HG02759 (cell line): ENCODE data around the gene ARHGEF4.

ENCODE experiments used
- ATAC-seq: cut with Tn5 transposase; IDR thresholded peaks from one replicate; pipeline ENCODE4 v1.9.1; 2021; ENCODE audit warnings: mild to moderate bottlenecking, moderate library complexity; ENCODE audit not compliant: unreplicated experiment

The ARHGEF4 gene

GRCh38 chr2:130849896-130850787 lies 13.4 kb downstream of the ARHGEF4 start:
- ATAC-seq = no peak

DNA sequence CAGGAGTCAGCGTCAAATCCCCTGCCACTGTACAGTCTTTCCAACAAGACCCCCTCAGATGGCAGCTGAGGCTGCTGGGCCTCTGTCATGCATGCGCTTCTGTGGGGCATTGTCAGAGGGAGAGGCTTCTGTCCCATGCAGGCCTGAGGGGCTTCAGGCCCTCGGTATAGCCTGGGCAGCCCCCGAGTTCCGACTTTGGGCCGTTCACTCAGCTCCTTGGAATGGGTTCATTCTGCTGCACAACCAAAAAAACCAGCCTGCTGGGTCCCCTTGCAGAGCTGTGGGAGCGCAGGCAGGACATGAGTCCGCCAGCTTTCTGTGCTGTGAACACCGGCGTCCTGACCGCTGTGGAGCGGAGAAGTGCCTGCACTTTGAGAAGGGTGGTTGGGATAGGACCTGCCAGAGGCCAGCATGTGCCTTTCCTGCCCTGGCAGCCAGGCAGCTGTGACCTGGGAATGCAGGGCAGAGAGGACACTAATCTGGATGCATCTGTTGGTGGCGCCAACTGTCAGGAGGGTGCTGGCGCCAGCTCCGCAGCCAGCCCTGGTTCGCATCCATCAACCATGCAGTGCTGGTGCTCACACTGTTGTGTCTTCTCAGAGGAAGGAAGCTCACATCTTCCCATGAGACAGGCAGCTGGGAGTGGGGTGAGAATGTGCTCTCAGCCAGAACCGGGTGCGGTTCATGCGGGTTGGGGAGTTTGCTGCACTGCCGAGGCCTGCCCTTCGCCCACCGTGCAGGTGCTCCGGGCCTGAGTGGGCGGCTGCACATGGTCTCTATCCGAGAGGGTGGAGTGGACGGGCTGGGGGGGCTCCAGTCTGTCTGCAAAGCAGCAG lies 14.3 kb downstream of the ARHGEF4 start:
- ATAC-seq = no peak

DNA sequence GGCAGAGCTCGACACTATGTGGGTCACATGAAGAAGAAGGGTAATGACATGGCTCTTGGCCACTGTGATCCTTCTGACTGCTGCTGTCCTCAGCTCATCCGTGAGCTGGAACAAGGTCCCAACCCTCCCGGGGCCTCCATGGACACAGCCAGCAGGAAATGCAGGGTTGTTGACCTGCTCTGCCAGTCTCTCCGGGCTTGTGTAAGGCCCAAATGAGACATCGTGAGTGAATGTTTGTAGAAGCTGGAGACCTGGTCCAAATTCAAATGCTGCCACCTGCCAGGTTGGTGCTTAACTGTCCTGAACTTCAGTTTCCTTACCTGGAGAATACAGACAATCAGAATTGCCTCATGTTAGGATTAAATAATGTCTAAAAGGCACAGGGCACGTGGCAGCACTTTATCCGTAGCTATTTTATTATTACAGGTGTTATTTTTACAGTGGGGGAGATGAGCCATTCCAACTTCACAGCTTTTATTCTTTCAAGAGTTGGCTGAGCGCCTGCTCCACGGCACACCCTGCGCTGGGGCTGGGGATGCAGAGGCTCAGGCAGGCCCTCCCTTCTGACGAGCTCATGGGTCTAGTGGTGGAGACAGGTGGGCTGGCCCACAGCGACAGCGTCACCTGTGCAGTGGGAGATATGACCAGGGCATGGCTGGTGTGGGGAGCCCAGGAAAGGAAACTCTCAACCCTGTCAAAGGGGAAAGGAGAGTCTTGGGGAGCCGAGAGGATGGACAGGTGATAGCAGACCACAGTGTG lies 15.1 kb downstream of the ARHGEF4 start:
- ATAC-seq = no peak

- no peak for ATAC-seq
Measured at GRCh38 chr2:130852521-130853115, 15.9 kb downstream of the ARHGEF4 start.

DNA sequence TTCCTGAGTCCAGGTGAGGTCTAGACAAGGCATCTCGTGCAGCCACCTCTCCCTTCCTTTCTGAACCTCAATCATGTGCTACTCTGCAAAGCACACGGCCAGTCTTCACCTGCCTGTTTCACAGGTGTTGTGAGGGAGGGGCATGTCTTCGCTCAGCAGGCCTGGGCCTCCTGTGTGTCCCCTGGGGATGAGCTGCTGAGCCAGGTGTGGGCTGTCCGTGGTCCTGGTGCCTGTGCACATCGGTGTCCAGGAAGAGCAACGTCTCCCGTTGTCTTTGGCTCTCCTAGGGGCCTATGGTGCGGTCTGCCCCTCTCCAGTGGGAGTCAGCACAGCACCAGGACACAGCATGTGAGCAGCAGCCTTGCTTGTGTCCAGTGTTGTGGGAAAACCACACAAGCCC lies 16.7 kb downstream of the ARHGEF4 start:
- ATAC-seq = no peak

DNA sequence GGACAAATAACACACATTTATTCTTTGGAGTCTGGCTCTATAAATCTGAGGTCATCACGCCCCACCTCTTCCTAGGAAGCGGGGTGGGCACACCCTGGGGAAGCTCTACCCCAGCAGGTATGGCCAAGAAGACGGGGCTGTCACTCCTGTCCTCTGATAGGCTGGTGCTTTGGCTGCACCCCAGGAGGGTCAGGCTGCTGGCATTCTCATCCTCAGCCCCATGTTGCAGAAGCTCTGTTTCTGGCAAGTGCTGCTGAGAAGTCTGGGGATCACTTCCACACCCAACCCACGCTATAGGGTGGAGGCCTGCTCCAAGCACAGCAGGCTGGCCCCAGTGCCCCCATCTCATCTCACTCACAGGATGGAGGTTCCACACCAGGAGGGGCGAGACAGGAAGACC lies 17.6 kb downstream of the ARHGEF4 start:
- ATAC-seq = no peak

- ATAC-seq = no peak
Measured at GRCh38 chr2:130864830-130865800, 28.4 kb downstream of the ARHGEF4 start.

GRCh38 chr2:130869441-130870160 lies 32.9 kb downstream of the ARHGEF4 start:
- ATAC-seq = no peak

DNA sequence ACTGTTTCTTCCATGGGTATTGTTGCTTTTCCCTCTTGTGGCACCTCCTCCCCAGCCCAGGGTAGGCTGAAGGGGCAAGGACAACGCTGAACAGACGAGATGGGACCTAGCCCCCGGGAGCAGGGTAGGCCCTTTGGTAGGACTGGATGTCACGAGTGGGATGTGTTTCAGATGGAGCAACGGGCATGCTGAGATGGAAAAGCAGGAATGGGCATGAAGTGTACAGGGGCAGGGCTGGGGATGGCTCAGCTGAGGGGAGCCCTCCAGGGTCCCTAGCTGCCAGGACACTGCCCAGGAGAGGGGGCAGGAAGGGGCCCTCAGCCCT lies 33.4 kb downstream of the ARHGEF4 start:
- no peak for ATAC-seq

DNA sequence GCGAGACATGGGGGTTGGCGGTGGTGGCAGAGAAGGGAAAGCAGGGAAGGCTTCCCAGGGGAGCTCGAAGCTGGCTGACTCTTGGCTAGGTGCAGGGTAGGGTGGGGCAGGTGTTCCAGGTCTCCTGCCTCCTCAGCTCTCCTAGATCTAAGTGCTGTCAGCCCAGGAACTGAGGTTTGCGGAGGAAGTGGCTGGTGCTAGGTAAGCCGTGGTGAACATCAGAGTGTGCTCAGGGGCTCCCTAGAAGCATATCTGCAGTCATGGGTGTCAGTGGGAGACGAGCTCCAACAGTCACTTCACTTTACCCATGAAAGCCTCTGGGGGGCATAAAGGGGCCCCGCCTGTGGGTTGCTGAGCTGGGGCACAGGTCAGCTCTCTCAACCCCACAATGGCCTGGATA lies 34.1 kb downstream of the ARHGEF4 start:
- no peak for ATAC-seq

DNA sequence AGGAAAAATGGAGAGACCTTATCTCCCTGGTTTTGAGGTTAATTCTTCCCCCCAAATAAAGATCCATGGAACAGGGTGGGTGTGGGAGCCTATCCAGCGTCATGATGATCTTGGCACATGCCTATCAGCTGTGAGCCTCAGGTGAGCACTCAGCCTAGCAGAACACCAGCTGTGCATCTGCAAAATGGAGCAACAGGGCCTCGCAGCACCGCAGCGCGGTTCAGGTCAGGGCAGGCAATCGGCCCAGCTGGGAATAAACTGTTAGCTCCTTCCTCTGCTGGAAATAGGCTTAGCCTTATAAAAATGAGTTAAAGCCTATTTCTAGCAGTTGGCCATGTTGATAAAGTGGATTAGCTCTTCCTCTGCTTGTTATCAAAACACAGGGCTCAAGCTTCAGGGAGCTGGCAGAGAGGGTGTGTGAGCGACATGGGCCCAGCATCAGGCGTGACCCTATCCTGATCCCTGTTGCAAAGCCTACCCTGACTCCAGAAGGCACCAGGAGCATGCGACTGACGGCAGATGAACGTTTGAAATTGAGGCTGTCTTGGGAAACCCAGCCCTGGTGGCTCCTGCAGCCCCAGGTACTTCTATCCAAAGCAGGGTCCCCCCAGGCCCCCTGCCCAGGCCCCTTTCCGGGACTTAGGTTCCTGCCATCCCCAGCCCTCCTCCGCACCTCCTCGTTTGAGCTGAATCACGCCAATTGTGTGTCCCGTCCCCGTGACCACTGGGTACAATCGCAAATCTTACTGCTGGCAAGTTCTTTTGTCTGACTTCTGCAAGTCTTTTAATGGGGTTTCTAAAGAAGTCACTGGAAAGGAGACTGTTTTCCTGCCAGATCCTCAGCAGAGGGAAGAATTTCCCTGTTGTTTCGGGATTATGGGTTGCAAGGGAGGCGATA lies 35.4 kb downstream of the ARHGEF4 start:
- ATAC-seq = no peak

- ATAC-seq = no peak
Measured at GRCh38 chr2:130872741-130873125, 36.0 kb downstream of the ARHGEF4 start.

DNA sequence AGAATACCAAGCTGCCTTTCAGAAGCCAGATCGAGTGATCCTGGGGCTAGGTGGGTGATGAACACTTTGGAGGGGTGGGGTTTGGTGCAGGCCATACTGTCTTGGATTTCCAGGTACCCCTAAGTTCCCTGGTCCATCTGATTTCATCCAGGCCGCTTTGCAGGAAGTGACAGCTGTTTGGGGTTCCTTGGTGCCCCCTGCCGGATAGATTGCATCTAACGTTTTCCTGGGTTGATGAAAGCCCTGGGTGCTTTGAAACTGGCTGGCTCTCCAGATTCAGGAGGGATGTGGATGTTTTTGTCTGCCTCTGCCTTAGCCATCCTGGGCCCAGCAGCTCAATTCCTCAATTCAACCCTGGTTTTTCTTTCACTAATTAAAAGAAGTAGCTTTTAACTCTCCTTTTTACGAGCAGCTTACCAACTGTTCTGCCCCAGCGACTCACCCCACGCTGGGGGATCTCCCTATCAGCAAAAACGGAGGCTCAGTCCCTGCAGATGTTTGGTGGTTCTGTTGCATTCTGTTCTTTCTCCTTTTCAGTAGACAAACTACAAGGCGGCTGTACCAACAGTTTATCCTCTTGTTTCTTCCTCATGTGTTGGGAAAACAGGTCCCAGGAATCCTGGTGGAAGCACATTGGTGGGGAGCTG lies 37.1 kb downstream of the ARHGEF4 start:
- peak; percentile 89 for ATAC-seq

DNA sequence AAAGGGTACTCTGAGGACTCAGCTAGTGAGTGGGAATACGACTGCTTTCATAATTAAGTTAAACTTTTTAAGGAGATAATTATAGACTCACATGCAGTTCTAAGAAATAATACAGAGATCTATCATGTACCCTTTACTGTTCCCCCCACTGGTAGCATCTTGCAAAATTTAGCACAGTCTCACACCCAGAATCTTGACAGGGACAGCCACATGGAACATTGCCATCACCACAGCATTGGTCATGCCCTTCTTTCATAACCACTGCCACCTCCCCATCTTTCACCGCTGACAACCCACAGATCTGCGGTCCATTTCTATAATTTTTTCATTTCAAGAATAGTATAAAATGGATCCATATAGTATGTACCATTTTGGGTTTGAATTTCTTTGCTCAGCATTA lies 37.8 kb downstream of the ARHGEF4 start:
- ATAC-seq = no peak

GRCh38 chr2:130875935-130876334 lies 39.2 kb downstream of the ARHGEF4 start:
- ATAC-seq = no peak

DNA sequence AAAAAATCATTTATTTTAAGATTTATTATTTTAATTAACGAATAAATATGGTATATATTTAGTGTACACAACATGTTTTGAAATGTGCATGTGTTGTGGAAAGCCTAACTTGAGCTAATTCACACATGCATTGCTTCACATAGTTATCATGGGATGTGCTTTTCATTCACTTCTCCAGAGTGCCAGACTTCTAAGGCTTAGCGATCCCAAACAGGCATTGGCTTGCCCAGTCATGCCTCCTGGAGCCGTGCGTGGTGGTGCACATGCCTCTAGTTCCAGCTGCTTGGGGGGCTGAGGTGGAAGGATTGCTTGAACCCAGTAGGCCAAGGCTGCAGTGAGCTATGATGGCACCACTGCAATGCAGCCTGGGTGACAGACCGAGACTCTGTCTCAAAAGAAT lies 40.5 kb downstream of the ARHGEF4 start:
- ATAC-seq = no peak

DNA sequence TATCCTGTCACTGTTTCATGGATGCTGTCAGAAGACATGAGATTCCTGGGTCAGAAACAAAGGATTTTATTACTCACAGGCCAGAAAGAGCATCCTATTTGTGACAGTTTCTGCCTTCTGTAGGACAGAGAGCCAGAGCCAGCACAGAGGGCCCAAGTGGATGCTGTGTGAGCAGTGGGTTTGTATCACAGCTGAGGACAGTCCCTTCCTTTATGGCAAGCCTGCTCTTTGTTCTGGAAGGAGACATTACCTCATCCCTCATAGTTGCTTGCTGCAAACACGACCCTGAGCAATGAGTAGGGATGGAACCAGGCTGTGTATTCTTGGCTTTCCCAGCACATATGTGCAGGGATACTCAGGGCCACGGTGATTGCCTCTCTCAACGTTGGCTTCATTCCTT lies 41.6 kb downstream of the ARHGEF4 start:
- no peak for ATAC-seq

DNA sequence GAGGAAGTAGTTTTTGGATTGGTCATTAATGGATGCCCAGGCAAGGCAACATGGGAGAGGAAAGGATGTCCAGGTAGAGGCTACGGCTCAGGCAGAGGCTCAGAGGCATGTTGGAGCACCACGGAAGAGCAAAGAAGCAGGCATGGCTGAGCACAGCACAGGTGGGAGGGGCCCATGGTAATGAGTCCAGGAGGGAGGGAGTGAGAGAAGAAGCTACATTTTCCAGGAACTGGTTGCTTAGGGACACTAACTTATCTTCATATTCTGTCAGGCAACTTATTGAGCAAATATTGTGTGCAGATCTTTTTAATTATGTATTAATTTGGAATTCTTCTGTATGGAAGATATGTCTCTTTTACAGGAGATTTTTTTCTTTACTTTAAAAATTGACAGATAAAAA lies 42.2 kb downstream of the ARHGEF4 start:
- no peak for ATAC-seq
